GM15510 (cell line): Measurements from ENCODE around the gene PI4K2A.

ENCODE experiments used
- POLR2A ChIP-seq: IDR thresholded peaks from 3 replicates; pipeline ENCODE4 v1.6.1; 2011; ENCODE audit warnings: borderline replicate concordance; ENCODE audit not compliant: insufficient read length; ENCODE audit errors: extremely low read depth

Gene PI4K2A

DNA sequence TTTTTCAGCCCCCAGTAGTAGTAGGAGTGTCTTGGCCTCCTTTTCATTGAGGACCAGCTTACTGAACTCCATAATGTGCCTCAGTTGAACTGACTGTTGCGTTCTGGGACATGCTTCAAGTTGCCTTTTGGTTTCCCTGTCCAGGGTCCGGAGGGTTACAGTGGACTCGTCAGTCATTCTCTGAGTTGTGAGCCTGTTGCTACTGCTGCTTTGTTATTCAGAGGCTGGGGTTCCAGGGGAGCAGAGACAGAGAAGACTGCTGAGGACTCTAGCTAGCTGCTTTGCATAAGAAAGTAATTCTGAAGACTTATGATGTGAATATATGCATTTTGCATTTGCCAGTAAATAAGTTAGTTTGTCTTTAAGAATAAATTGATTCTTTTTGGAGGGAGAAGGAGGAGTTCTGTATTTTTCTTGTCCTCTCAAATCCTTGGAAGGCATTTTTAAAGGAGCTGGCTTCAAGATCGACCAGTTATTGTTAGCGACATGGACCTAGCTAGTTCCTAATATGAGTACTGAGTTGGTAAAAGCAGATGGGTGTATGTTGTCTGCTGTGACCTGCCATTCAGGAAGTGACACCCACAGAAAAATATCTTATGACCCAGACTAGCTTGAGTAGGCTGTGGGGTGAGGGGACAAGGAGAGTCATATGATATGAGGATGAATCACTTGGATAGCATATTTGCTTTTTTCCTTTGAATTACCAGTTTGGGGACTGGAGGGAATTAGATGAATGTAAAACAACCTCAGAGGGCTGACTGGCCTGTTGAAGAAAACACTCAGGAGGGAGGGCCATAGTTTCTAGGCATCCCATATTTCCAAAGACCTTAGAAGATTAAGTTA lies 8.3 kb downstream of the PI4K2A start:
- TF ChIP-seq POLR2A: no peak

DNA sequence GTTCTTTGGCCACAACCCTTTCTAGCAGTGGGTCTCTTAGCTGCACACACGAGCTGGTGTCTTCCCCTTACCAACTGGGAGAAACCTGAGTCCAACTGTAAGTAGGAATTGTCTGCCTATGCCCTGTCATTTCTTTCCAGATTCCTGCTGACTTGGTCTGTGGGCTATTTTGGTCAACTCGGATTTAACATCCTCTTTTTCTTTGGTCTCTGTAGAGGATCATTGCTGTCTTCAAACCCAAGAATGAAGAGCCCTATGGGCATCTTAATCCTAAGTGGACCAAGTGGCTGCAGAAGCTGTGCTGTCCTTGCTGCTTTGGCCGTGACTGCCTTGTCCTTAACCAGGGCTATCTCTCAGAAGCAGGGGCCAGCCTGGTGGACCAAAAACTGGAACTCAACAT lies 10.3 kb downstream of the PI4K2A start:
- TF ChIP-seq POLR2A: no peak

DNA sequence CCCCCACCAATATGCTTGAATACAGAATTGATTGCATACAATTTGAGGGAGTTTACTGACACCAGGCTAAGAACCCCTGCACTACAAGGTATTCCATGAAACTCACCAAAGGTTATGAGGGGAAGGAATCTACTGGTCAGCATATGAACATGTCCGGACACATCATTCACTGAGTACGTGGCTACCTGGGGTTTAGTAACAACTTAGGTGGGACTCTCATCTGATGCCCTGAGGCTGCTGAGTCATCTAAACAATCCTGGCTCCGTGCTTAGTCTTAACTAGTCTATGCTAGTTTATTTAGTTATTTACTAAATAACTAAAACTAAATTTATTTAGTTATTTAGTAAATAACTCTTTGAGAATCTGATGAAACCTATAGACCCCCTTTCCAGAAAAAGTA lies 11.3 kb downstream of the PI4K2A start:
- TF ChIP-seq POLR2A: no peak

GRCh38 chr10:97656777-97657176 lies 16.3 kb downstream of the PI4K2A start:
- TF ChIP-seq POLR2A: no peak

DNA sequence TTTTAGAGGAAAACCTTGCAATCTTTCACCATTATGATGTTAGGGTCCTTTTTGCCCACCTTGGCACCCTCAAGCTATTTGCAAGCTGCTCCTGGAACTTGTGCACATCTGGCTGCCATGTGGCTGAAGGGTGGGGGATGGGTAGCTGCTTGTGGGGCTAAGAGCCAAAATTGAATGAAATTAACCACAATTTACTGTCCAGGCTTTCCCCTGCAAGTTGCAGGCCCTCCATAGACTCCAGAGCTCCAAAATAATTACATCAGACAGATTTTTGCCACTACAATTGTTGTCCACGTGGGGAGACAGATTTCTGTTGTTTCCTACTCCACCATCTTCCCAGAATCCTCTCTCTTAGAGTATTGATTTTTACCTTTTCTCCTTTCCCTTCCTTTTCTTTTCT lies 19.1 kb downstream of the PI4K2A start:
- no peak for TF ChIP-seq POLR2A

GRCh38 chr10:97664282-97664850 lies 23.9 kb downstream of the PI4K2A start:
- TF ChIP-seq POLR2A: no peak

DNA sequence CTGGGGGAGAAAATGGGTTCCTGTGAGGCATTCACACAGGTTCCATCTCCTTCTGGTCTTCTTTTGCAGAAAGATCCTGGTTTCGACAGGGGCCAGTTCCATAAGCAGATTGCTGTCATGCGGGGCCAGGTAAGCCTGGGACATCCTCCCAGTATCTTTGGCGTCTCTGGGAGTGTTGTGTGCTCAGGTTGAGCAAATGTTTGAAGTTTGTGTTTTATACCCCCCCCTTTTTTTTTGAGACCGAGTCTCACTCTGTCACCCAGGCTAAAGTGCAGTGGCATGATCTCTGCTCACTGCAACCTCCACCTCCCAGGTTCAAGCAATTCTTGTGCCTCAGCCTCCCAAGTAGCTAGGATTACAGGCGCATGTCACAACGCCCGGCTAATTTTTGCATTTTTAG lies 26.5 kb downstream of the PI4K2A start:
- no peak for TF ChIP-seq POLR2A

- TF ChIP-seq POLR2A: no peak
Measured at GRCh38 chr10:97667463-97667862, 27.0 kb downstream of the PI4K2A start.

- TF ChIP-seq POLR2A: no peak
Measured at GRCh38 chr10:97669571-97669970, 29.1 kb downstream of the PI4K2A start.

GRCh38 chr10:97673736-97674525 lies 33.5 kb downstream of the PI4K2A start:
- no peak for TF ChIP-seq POLR2A

DNA sequence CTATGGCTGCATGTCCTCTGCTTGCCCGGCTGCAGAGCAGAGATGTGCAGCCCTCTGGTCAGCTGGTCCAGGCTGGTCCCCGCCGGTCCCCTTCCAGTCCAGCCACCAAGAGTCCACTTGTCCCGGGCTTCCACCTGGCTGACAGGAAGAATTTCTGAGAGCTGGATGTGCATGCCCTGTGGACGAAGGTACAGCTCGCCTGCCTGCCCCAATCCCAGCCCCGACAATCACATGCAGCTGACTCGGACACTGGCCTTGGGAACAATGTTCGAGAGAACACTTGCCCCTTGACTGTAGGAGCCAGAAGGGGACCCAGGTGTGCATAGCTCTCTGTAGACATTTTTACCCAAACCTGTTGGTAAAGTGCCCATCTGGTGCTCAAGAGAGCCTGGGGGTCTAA lies 34.8 kb downstream of the PI4K2A start:
- no peak for TF ChIP-seq POLR2A

GRCh38 chr10:97676770-97677581 lies 36.5 kb downstream of the PI4K2A start:
- TF ChIP-seq POLR2A: no peak

GRCh38 chr10:97679594-97679993 lies 39.1 kb downstream of the PI4K2A start:
- no peak for TF ChIP-seq POLR2A

DNA sequence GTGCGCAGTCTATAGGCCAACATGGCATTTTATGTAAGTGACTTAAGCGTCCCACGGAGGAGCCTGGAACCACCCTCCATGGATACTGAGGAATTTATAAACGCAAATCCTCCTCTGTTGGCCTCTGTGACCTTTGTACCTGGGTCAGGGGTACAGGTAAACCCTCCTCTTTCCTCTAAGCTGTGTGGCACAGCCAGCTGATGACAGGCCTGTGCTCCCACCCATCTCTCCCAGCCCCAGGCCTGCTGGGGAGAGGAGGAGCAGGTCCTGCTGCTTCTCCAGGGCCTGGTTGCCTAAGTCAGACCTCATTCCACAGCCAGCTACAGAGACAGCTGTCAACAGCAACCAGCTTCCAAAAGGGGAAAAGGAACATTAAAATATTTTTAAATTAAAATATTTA lies 41.6 kb downstream of the PI4K2A start:
- TF ChIP-seq POLR2A: no peak
